Osteocyte (in vitro differentiated cells): Measurements from ENCODE around the gene DPP7. TPM values are rescaled to one million over a fixed set of nuclear protein-coding genes. Genes with fewer than 3 reads are reported as not detected.

Source experiments
- DNase-seq: peaks from one replicate; pipeline ENCODE4 v3.0.0; 2021; ENCODE audit warnings: mixed read lengths; ENCODE audit not compliant: unreplicated experiment; ENCODE audit errors: extremely low spot score
- H3K27ac Mint-ChIP-seq: one replicate; pipeline ENCODE4 v1.8.0; 2021; ENCODE audit warnings: mild to moderate bottlenecking, mixed read lengths; ENCODE audit not compliant: unreplicated experiment
- H3K27me3 Mint-ChIP-seq: one replicate; pipeline ENCODE4 v1.8.0; 2021; ENCODE audit warnings: mixed read lengths; ENCODE audit not compliant: unreplicated experiment
- H3K36me3 Mint-ChIP-seq: one replicate; pipeline ENCODE4 v1.8.0; 2021; ENCODE audit warnings: mixed read lengths; ENCODE audit not compliant: unreplicated experiment
- H3K4me1 Mint-ChIP-seq: one replicate; pipeline ENCODE4 v1.8.0; 2021; ENCODE audit warnings: mixed read lengths; ENCODE audit not compliant: unreplicated experiment
- H3K4me3 Mint-ChIP-seq: one replicate; pipeline ENCODE4 v1.8.0; 2021; ENCODE audit warnings: mild to moderate bottlenecking, moderate library complexity, mixed read lengths; ENCODE audit not compliant: unreplicated experiment
- H3K9me3 Mint-ChIP-seq: one replicate; pipeline ENCODE4 v1.8.0; 2021; ENCODE audit warnings: mixed read lengths; ENCODE audit not compliant: unreplicated experiment
- total RNA-seq: library from RNA; stranded (reverse); gene quantifications from 2 replicates; pipeline ENCODE4 v1.2.1, GENCODE V29; 2021
- TF ChIP-seq, protein P1 (sequence below): fragments of 200-600 bp; sonication (generic); IDR thresholded peaks from 2 replicates; pipeline ENCODE4 v1.5.0; 2021; ENCODE audit warnings: antibody characterized with exemption, mild to moderate bottlenecking, moderate library complexity

The DPP7 gene
- total RNA-seq, 1 donor from 2014 or later = 118 TPM

DNA sequence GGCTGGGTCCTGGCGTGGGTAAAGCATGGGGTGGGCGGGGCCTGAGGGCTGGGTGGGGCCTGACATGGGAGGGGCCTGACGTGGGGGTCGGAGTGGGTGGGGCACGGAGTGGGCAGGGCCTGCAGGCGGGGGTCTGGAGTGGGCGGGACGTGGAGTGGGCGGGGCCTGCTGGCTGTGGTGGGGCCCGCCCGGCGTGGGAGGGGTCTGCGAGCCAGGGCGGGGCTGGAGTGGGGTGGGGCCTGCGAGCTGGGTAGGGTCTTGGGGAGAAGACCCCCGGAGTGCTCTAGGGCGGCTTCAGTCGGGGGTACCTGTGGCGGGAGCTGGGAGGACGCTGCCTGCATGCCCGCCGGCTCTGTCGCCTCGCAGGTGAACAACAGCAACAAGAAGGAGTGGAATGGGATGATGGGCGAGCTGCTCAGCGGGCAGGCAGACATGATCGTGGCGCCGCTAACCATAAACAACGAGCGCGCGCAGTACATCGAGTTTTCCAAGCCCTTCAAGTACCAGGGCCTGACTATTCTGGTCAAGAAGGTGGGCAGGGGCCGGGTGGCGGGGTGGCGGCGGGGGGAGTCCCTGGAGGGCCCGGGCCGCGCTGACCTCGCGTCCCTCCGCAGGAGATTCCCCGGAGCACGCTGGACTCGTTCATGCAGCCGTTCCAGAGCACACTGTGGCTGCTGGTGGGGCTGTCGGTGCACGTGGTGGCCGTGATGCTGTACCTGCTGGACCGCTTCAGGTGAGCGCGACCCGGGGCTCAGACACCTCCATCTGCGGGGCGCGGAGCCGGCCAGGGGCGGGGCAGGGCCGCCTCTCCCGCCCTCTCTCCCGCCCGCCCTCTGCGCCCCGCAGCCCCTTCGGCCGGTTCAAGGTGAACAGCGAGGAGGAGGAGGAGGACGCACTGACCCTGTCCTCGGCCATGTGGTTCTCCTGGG is 47.3 kb upstream of the DPP7 start:
- no peak overlapping the region for H3K27ac Mint-ChIP-seq
- no peak for DNase-seq
- peaks cover 26% of the 10 kb centered on the region for H3K27me3 Mint-ChIP-seq
- H3K4me1 Mint-ChIP-seq = peaks cover 3% of the 10 kb centered on the region
- TF ChIP-seq, protein P1, sequence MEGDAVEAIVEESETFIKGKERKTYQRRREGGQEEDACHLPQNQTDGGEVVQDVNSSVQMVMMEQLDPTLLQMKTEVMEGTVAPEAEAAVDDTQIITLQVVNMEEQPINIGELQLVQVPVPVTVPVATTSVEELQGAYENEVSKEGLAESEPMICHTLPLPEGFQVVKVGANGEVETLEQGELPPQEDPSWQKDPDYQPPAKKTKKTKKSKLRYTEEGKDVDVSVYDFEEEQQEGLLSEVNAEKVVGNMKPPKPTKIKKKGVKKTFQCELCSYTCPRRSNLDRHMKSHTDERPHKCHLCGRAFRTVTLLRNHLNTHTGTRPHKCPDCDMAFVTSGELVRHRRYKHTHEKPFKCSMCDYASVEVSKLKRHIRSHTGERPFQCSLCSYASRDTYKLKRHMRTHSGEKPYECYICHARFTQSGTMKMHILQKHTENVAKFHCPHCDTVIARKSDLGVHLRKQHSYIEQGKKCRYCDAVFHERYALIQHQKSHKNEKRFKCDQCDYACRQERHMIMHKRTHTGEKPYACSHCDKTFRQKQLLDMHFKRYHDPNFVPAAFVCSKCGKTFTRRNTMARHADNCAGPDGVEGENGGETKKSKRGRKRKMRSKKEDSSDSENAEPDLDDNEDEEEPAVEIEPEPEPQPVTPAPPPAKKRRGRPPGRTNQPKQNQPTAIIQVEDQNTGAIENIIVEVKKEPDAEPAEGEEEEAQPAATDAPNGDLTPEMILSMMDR = no peak
- H3K36me3 Mint-ChIP-seq = no peaks in the 10 kb centered on the region
- H3K4me3 Mint-ChIP-seq = no peak overlapping the region
- H3K9me3 Mint-ChIP-seq = no peaks in the 10 kb centered on the region

DNA sequence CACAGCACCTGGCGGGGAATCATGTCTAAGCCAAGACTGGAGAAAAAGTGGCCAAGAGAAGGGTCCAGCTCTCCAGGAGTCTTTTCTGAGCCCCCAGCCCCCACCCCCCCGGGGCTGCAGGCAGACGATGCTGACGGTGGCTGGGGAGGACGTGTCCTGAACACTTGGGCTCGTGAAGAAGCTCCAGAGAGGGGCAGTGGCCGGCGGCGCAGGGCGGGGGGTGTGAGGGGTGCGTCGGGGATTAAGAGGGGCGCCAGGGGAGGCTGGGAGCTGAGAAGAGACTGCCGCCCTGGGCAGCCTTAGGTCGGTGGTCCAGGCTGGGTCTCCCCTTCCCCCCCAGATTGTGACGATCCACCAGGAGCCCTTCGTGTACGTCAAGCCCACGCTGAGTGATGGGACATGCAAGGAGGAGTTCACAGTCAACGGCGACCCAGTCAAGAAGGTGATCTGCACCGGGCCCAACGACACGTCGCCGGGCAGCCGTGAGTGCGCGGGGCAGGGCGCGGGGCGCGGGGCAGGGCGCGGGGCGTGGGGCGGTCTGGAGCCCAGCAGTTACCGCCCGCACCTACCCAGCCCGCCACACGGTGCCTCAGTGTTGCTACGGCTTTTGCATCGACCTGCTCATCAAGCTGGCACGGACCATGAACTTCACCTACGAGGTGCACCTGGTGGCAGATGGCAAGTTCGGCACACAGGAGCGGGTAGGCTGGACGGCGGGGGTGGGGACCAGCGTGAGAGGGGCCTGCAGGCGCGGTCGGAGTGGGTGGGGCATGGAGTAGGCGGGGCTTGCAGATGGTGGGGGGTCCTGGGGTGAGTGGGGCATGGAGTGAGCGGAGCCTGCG is 46.4 kb upstream of the DPP7 start:
- H3K27me3 Mint-ChIP-seq = peaks cover 21% of the 10 kb centered on the region
- H3K27ac Mint-ChIP-seq = no peak overlapping the region
- H3K4me1 Mint-ChIP-seq = no peaks in the 10 kb centered on the region
- no peak overlapping the region for H3K4me3 Mint-ChIP-seq
- TF ChIP-seq, protein P1 = no peak
- no peaks in the 10 kb centered on the region for H3K36me3 Mint-ChIP-seq
- H3K9me3 Mint-ChIP-seq = no peaks in the 10 kb centered on the region
- DNase-seq = no peak

DNA sequence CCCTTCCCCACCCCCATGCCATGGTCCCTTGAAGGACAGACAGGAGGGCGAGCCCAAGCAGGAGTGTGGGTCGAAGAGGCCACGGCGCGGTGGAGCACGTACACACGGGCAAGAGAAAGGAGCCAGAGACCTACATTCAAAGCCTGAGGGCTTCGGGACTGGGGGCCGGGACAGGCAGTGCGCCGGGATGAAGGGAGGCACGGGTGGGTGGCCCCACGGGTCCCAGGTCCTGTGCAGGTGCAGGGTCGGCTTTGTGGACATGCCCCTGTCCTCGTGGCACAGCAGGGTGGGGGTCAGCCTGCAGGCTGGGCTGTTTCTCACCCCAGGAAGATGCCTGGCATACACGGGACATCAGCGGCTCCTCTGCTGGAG is 45.5 kb upstream of the DPP7 start:
- Mint-ChIP-seq H3K36me3 (no peaks in the 10 kb centered on the region), H3K4me1 (no peaks in the 10 kb centered on the region), H3K27me3 (peaks cover 18% of the 10 kb centered on the region), H3K9me3 (no peaks in the 10 kb centered on the region), H3K4me3 (no peak overlapping the region), H3K27ac (no peak overlapping the region)
- TF ChIP-seq, protein P1 = no peak
- DNase-seq = no peak

DNA sequence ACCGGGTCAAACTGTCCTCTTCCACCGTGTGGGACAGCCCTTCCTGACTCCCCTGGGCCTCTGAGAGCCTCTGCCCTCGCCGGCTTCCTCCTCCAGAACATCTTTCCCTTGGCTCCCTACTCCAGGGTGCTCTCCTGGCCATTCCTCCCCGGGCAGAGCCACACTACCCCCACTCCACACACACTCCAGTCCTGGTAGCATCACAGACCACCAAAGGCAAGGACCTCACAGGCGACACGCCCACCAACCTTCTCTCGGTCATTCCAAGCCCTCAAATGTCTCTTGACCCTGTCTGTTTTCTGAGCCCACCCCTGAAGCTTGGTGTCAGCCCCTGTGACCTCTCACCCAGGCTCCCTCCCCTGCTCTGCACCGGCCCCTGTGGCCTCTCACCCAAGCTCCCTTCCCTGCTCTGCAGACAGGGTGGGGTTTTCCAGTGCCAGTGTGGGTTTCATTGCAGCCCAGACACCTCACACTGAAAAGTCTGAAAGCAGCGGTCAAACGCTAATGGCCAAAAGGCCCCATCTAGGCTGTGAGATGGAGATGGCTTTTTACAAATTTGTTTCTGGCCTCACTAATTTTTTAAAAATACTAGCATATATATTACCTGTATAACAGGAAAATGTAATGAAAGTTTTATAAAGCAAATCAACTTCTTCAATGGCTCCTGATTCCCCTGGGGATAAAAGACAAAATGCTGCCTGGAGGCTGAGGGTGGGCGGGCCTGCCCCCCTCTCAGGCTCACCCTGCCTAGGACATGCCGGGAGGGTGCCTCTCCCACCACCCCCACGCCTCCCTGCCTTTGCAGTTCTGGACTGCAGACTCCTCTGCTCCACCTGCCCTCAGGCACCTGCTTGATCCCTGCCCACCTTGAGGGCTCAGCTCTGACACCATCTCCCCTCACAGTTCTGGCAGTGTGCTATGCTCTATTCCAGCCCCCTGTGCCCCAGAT is 44.8 kb upstream of the DPP7 start:
- Mint-ChIP-seq H3K4me1 (no peaks in the 10 kb centered on the region), H3K4me3 (no peak overlapping the region), H3K9me3 (no peaks in the 10 kb centered on the region), H3K36me3 (no peaks in the 10 kb centered on the region), H3K27me3 (peaks cover 15% of the 10 kb centered on the region), H3K27ac (no peak overlapping the region)
- DNase-seq = no peak
- TF ChIP-seq, protein P1 = no peak
